ENCODE results near the gene ABCD1. TPM values are rescaled to one million over a fixed set of nuclear protein-coding genes. Genes with fewer than 3 reads are reported as not detected.

Gene ABCD1
- total and polyA plus RNA-seq, 8 donors: 2.4 to 22.3 (median 5.0) TPM

Other genes starting within 250 kb of the ABCD1 start
- gene BGN, start 229.9 kb upstream of the ABCD1 start, total RNA-seq: 10 to 100 TPM in 3 of 5 donors, 1 to 10 TPM in 2; 6.2 to 64.3 (median 21.9) TPM
- gene BGN, start 229.9 kb upstream of the ABCD1 start, polyA plus RNA-seq: 10 to 100 TPM in 2 of 3 donors, 1 to 10 TPM in 1; 9.3 to 22.7 (median 10.5) TPM
- under 1 TPM in 1 of 5 donors, not detected in 4; 0.55 TPM for gene ATP2B3, start 207.2 kb upstream of the ABCD1 start, total RNA-seq
- under 1 TPM in 1 of 3 donors, not detected in 2; 0.03 TPM for gene ATP2B3, start 207.2 kb upstream of the ABCD1 start, polyA plus RNA-seq
- gene CCNQ, start 125.7 kb upstream of the ABCD1 start, total RNA-seq: 10 to 100 TPM in 3 of 5 donors, under 1 TPM in 1, not detected in 1; 0.58 to 55.4 (median 17.0) TPM
- 10 to 100 TPM; 26.2 to 36.5 (median 32.2) TPM for gene CCNQ, start 125.7 kb upstream of the ABCD1 start, polyA plus RNA-seq
- gene DUSP9, start 77.7 kb upstream of the ABCD1 start, total RNA-seq: under 1 TPM in 1 of 5 donors, not detected in 4; 0.18 TPM
- under 1 TPM in 1 of 3 donors, not detected in 2; 0.25 TPM for gene DUSP9, start 77.7 kb upstream of the ABCD1 start, polyA plus RNA-seq
- gene PNCK, start 51.0 kb upstream of the ABCD1 start, total RNA-seq: 10 to 100 TPM in 2 of 5 donors, 1 to 10 TPM in 2, under 1 TPM in 1; 0.87 to 21.0 (median 8.3) TPM
- gene PNCK, start 51.0 kb upstream of the ABCD1 start, polyA plus RNA-seq: 10 to 100 TPM in 1 of 3 donors, under 1 TPM in 1, not detected in 1; 0.44 to 14.9 TPM
- 10 to 100 TPM; 17.7 to 32.7 (median 19.1) TPM for gene SLC6A8, start 36.9 kb upstream of the ABCD1 start, total RNA-seq
- gene SLC6A8, start 36.9 kb upstream of the ABCD1 start, polyA plus RNA-seq: 10 to 100 TPM in 2 of 3 donors, 1 to 10 TPM in 1; 7.3 to 30.9 (median 15.9) TPM
- 100 to 1,000 TPM in 1 of 5 donors, 10 to 100 TPM in 3, under 1 TPM in 1; 0.58 to 121 (median 75.9) TPM for gene BCAP31, start 469 bp upstream of the ABCD1 start, total RNA-seq
- 100 to 1,000 TPM in 1 of 3 donors, 10 to 100 TPM in 2; 49.6 to 156 (median 88.0) TPM for gene BCAP31, start 469 bp upstream of the ABCD1 start, polyA plus RNA-seq
- 10 to 100 TPM in 3 of 5 donors, 1 to 10 TPM in 2; 1.8 to 49.2 (median 18.7) TPM for gene PLXNB3, start 39.4 kb downstream of the ABCD1 start, total RNA-seq
- 10 to 100 TPM in 1 of 3 donors, 1 to 10 TPM in 2; 5.2 to 11.9 (median 6.0) TPM for gene PLXNB3, start 39.4 kb downstream of the ABCD1 start, polyA plus RNA-seq
- gene SRPK3, start 56.2 kb downstream of the ABCD1 start, total RNA-seq: 1 to 10 TPM in 3 of 5 donors, not detected in 2; 1.1 to 3.6 (median 1.6) TPM
- gene SRPK3, start 56.2 kb downstream of the ABCD1 start, polyA plus RNA-seq: 1 to 10 TPM in 1 of 3 donors, under 1 TPM in 2; 0.35 to 1.7 (median 0.46) TPM
- gene IDH3G, start 69.5 kb downstream of the ABCD1 start, total RNA-seq: 100 to 1,000 TPM in 1 of 5 donors, 10 to 100 TPM in 4; 31.0 to 186 (median 54.0) TPM
- 10 to 100 TPM; 52.3 to 57.7 (median 54.4) TPM for gene IDH3G, start 69.5 kb downstream of the ABCD1 start, polyA plus RNA-seq
- gene SSR4, start 69.8 kb downstream of the ABCD1 start, total RNA-seq: 100 to 1,000 TPM in 3 of 5 donors, 10 to 100 TPM in 2; 13.9 to 186 (median 150) TPM
- gene SSR4, start 69.8 kb downstream of the ABCD1 start, polyA plus RNA-seq: 100 to 1,000 TPM; 554 to 717 (median 646) TPM
- gene PDZD4, start 105.7 kb downstream of the ABCD1 start, total RNA-seq: 10 to 100 TPM in 1 of 5 donors, 1 to 10 TPM in 4; 4.6 to 11.1 (median 6.7) TPM
- gene PDZD4, start 105.7 kb downstream of the ABCD1 start, polyA plus RNA-seq: 1 to 10 TPM; 2.1 to 5.5 (median 3.4) TPM
- gene L1CAM, start 161.3 kb downstream of the ABCD1 start, total RNA-seq: 10 to 100 TPM in 1 of 5 donors, 1 to 10 TPM in 3, under 1 TPM in 1; under 0.01 to 19.1 (median 2.8) TPM
- gene L1CAM, start 161.3 kb downstream of the ABCD1 start, polyA plus RNA-seq: 1 to 10 TPM in 1 of 3 donors, under 1 TPM in 2; 0.62 to 3.1 (median 0.76) TPM
- gene AVPR2, start 179.8 kb downstream of the ABCD1 start, total RNA-seq: under 1 TPM in 1 of 5 donors, not detected in 4; 0.37 TPM
- gene AVPR2, start 179.8 kb downstream of the ABCD1 start, polyA plus RNA-seq: 1 to 10 TPM in 2 of 3 donors, under 1 TPM in 1; 0.19 to 1.4 (median 1.1) TPM
- 10 to 100 TPM; 18.5 to 93.9 (median 67.7) TPM for gene ARHGAP4, start 201.4 kb downstream of the ABCD1 start, total RNA-seq
- 10 to 100 TPM; 24.9 to 35.5 (median 25.2) TPM for gene ARHGAP4, start 201.4 kb downstream of the ABCD1 start, polyA plus RNA-seq
- gene NAA10, start 210.2 kb downstream of the ABCD1 start, total RNA-seq: 10 to 100 TPM; 23.2 to 63.8 (median 35.6) TPM
- gene NAA10, start 210.2 kb downstream of the ABCD1 start, polyA plus RNA-seq: 100 to 1,000 TPM; 114 to 161 (median 125) TPM
- 1 to 10 TPM in 2 of 5 donors, not detected in 3; 2.3 to 8.3 TPM for gene RENBP, start 219.8 kb downstream of the ABCD1 start, total RNA-seq
- gene RENBP, start 219.8 kb downstream of the ABCD1 start, polyA plus RNA-seq: 10 to 100 TPM in 1 of 3 donors, 1 to 10 TPM in 2; 4.4 to 12.7 (median 8.1) TPM
- gene HCFC1, start 247.0 kb downstream of the ABCD1 start, total RNA-seq: 10 to 100 TPM; 13.2 to 61.6 (median 35.3) TPM
- gene HCFC1, start 247.0 kb downstream of the ABCD1 start, polyA plus RNA-seq: 10 to 100 TPM in 2 of 3 donors, 1 to 10 TPM in 1; 9.0 to 13.9 (median 12.6) TPM
- 10 to 100 TPM in 1 of 5 donors, 1 to 10 TPM in 2, under 1 TPM in 1, not detected in 1; 0.89 to 16.2 (median 2.9) TPM for gene TMEM187, start 247.9 kb downstream of the ABCD1 start, total RNA-seq
- 1 to 10 TPM; 2.3 to 7.0 (median 6.3) TPM for gene TMEM187, start 247.9 kb downstream of the ABCD1 start, polyA plus RNA-seq